Measurements from ENCODE around the gene CYP4F22.
"Not testable (repeated sequence)": the region's sequence is repeated elsewhere in the genome, so short reads cannot be mapped to it uniquely, and the experiment has no call there.

The CYP4F22 gene

DNA sequence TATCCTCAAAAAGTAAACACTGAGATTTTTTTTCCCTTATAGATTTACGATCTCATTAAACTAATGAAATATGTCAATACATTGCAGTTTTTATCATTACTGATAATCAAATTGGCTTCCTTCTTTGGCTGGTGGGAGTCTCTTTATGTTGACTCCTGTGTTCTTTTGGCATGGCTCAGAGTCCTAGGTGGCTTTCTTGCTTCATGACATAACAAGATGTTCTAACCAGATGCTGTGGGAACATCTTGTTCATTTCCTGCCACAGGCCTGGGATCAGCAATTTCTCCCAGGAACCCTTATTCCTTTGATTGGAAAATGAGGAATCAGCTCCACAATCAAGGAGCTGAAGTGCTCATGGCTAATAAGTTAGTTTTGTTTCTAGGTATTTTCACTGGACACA lies 13.2 kb upstream of the CYP4F22 start:
- no peak for DNase-seq (ENCODE audit: low read depth)

GRCh38 chr19:15498156-15498858 lies 10.0 kb upstream of the CYP4F22 start:
- no peak for DNase-seq (ENCODE audit: low read depth)

GRCh38 chr19:15498910-15499309 lies 9.4 kb upstream of the CYP4F22 start:
- no peak for DNase-seq (ENCODE audit: low read depth)

DNA sequence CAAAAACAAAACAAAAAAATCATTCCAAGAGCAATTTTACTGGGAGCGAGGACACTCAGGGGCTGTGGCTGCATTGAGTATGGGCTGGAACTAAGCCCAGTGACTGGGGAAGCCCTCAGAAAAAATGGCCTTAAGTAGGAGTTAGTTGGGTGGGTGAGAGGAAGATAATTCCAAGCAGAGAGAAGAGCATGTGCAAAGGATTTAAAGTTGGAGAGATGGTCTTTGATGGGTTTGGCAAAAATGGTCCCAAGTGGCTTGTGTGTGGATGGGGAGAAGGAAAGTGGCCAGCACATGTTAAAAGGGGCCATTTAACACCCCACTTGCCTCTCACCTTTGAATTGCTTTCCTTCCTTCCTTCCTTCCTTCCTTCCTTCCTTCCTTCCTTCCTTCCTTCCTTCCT lies 6.7 kb upstream of the CYP4F22 start:
- DNase-seq (ENCODE audit: low read depth): no peak

- no peak for DNase-seq (ENCODE audit: low read depth)
Observed at GRCh38 chr19:15502264-15502663, 6.1 kb upstream of the CYP4F22 start.

DNA sequence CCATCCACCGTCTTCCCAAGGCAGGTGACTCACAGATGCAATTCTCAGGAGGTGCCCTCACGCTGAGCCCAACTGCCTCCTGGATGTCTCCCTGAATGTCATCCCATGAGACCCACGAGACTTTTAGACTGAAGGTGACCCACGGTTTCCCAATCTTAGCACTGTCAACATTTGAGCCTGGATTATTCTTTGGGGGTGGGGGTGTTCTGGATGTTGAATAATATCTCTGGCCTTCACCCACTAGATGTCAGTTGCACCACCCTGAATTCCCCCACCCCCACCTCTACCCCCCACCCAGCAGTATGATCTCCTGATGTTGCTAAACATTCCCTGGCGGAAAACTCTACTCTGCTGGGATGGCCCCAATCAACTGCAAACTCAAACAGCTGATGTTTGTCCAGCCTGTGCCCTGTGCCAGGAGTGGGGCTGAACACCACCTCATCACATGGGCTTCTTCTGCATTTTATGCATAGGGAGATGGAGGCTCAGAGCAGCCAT lies 2.2 kb upstream of the CYP4F22 start:
- DNase-seq (ENCODE audit: low read depth): no peak

- DNase-seq (ENCODE audit: low read depth): no peak
Observed at GRCh38 chr19:15507068-15508034, 974 bp upstream of the CYP4F22 start.

GRCh38 chr19:15511671-15512424 lies 3.5 kb downstream of the CYP4F22 start:
- DNase-seq (ENCODE audit: low read depth): no peak

GRCh38 chr19:15515227-15515625 lies 6.9 kb downstream of the CYP4F22 start:
- DNase-seq (ENCODE audit: low read depth): not testable (repeated sequence)

GRCh38 chr19:15516363-15516762 lies 8.0 kb downstream of the CYP4F22 start:
- no peak for DNase-seq (ENCODE audit: low read depth)

GRCh38 chr19:15517778-15518177 lies 9.5 kb downstream of the CYP4F22 start:
- DNase-seq (ENCODE audit: low read depth): no peak

- DNase-seq (ENCODE audit: low read depth): no peak
Observed at GRCh38 chr19:15519433-15519976, 11.2 kb downstream of the CYP4F22 start.

GRCh38 chr19:15524781-15525180 lies 16.5 kb downstream of the CYP4F22 start:
- DNase-seq (ENCODE audit: low read depth): no peak

DNA sequence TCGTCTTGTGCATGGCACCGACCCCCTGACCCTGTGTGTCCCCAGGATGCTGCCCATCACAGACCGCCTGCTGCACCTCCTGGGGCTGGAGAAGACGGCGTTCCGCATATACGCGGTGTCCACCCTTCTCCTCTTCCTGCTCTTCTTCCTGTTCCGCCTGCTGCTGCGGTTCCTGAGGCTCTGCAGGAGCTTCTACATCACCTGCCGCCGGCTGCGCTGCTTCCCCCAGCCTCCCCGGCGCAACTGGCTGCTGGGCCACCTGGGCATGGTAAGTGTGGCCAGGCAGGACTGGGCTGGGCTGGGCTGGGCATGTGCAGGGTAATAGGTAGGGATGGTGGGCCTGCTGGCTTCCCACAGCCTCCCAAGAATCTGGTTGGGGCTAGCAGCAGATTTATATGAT lies 17.0 kb downstream of the CYP4F22 start:
- DNase-seq (ENCODE audit: low read depth): no peak

DNA sequence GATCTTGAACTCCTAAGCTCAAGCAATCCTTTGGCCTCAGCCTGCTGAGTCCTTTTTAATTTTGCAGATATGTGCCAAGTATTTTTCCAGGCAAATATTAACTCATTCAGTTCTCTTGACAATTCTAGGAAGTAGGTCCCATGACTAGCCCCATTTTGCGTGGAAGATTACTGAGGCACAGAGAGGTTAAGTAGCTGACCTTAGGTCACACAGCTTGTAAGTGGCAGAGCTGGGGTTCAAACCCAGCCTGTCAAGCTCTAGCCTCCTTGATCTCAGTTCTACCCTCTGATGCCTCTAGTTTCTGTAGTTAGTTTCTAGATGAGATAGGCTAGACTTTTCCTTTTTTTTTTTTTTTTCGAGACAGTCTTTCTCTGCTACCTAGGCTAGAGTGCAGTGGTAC lies 18.1 kb downstream of the CYP4F22 start:
- no peak for DNase-seq (ENCODE audit: low read depth)

GRCh38 chr19:15527705-15528104 lies 19.4 kb downstream of the CYP4F22 start:
- no peak for DNase-seq (ENCODE audit: low read depth)

GRCh38 chr19:15529774-15530372 lies 21.5 kb downstream of the CYP4F22 start:
- no peak for DNase-seq (ENCODE audit: low read depth)

- no peak for DNase-seq (ENCODE audit: low read depth)
Observed at GRCh38 chr19:15532779-15533521, 24.6 kb downstream of the CYP4F22 start.

- DNase-seq (ENCODE audit: low read depth): not testable (repeated sequence)
Observed at GRCh38 chr19:15533522-15533830, 25.2 kb downstream of the CYP4F22 start.

GRCh38 chr19:15534957-15535864 lies 26.9 kb downstream of the CYP4F22 start:
- no peak for DNase-seq (ENCODE audit: low read depth)

Measured in stimulated activated CD8-positive, alpha-beta memory T cell treated with anti-CD3 and anti-CD28 coated beads, Interleukin-12 subunit alpha, Interleukin-12 subunit beta, amount 100 ng/mL, for 1 hour (primary cell).